H1 (cell line): ENCODE results near the gene PRIMA1. TPM values are rescaled to one million over a fixed set of nuclear protein-coding genes. Genes with fewer than 3 reads are reported as not detected.

Experiments used
- CTCF ChIA-PET: fragments of 300-600 bp; sonication (Branson Sonifier 250); formaldehyde crosslinking; loops from one replicate; lab custom pipeline; 2021; ENCODE audit not compliant: partially characterized antibody; lab: Charles Lee
- POLR2A ChIA-PET: fragments of 300-600 bp; sonication (Branson Sonifier 250); formaldehyde crosslinking; loops from one replicate; lab custom pipeline; 2021; ENCODE audit warnings: inconsistent platforms; ENCODE audit not compliant: partially characterized antibody; lab: Charles Lee
- DNase-seq, 2 experiments: peaks; one replicate each; pipeline versions ENCODE4 v3.0.0 to v3.0.0-alpha.2; 2010 to 2022; ENCODE audit warnings: low spot score in 2 of 2, low read depth in 1 of 2, mixed read lengths in 1 of 2
- FAIRE-seq: peaks from 2 replicates; lab custom pipeline; 2011; peaks lifted over from hg19 to GRCh38; lab: Jason Lieb, UNC
- H2AFZ ChIP-seq: 2 replicates; pipeline ENCODE4 v1.8.1; 2012; ENCODE audit warnings: low read length, inconsistent platforms
- H2AK5ac ChIP-seq: 2 replicates; pipeline ENCODE4 v1.6.1; 2013; ENCODE audit warnings: low read depth, low read length
- H2BK120ac ChIP-seq: replicated peaks from 2 replicates; pipeline ENCODE3; 2013; ENCODE audit warnings: low read depth, low read length, inconsistent platforms
- H2BK12ac ChIP-seq: 2 replicates; pipeline ENCODE4 v1.6.1; 2013; ENCODE audit warnings: low read depth, low read length
- H2BK15ac ChIP-seq: 2 replicates; pipeline ENCODE4 v1.6.1; 2013; ENCODE audit warnings: low read length
- H2BK20ac ChIP-seq: 2 replicates; pipeline ENCODE4 v1.6.1; 2013; ENCODE audit warnings: low read length
- H2BK5ac ChIP-seq: 2 replicates; pipeline ENCODE4 v1.6.1; 2013; ENCODE audit warnings: low read depth, low read length
- H3K14ac ChIP-seq: 2 replicates; pipeline ENCODE4 v1.6.1; 2013; ENCODE audit warnings: inconsistent platforms; ENCODE audit not compliant: insufficient read length
- H3K18ac ChIP-seq: 2 replicates; pipeline ENCODE4 v1.6.1; 2013; ENCODE audit warnings: low read length; ENCODE audit errors: extremely low read depth
- H3K23ac ChIP-seq: 2 replicates; pipeline ENCODE4 v1.6.1; 2013; ENCODE audit warnings: inconsistent platforms; ENCODE audit not compliant: insufficient read length
- H3K23me2 ChIP-seq: 2 replicates; pipeline ENCODE4 v1.6.1; 2013; ENCODE audit warnings: low read depth, low read length
- H3K27ac ChIP-seq: 2 replicates; pipeline ENCODE4 v1.6.1; 2011; ENCODE audit warnings: low read depth, low read length, inconsistent platforms
- H3K27me3 ChIP-seq, 4 experiments: replicated peaks in 1 of 4; 1 replicate in 1 of 4; 2 replicates in 3 of 4; pipeline versions ENCODE4 v1.6.1 to v1.8.1; 2011 to 2013; ENCODE audit warnings: low read length in 3 of 4, mild to moderate bottlenecking in 3 of 4, inconsistent platforms in 2 of 4, mixed read lengths in 2 of 4, moderate library complexity in 1 of 4; ENCODE audit not compliant: control insufficient read depth in 3 of 4, insufficient read depth in 3 of 4; ENCODE audit errors: extremely low read depth in 1 of 4
- H3K36me3 ChIP-seq, 4 experiments: 2 replicates each; pipeline versions ENCODE4 v1.6.1 to v1.8.1; 2011 to 2013; ENCODE audit warnings: mild to moderate bottlenecking in 4 of 4, low read length in 3 of 4, moderate library complexity in 2 of 4, control low read depth in 1 of 4, inconsistent platforms in 1 of 4; ENCODE audit not compliant: insufficient read depth in 4 of 4, control insufficient read depth in 2 of 4
- H3K4ac ChIP-seq: replicated peaks from 2 replicates; pipeline ENCODE3; 2013; ENCODE audit warnings: low read length, low read depth, mixed read lengths, inconsistent platforms; ENCODE audit not compliant: insufficient read length
- H3K4me1 ChIP-seq, 4 experiments: replicated peaks in 1 of 4; 1 replicate in 1 of 4; 2 replicates in 3 of 4; pipeline versions ENCODE4 v1.6.1 to v1.8.1; 2011 to 2013; ENCODE audit warnings: low read length in 3 of 4, inconsistent platforms in 2 of 4, mixed read lengths in 1 of 4; ENCODE audit not compliant: insufficient read depth in 4 of 4, control insufficient read depth in 3 of 4
- H3K4me2 ChIP-seq, 2 experiments: 2 replicates each; pipeline versions ENCODE4 v1.6.1 to v1.8.1; 2011 to 2013; ENCODE audit warnings: low read depth in 2 of 2, low read length in 2 of 2, control low read depth in 1 of 2, inconsistent platforms in 1 of 2, mild to moderate bottlenecking in 1 of 2; ENCODE audit not compliant: insufficient read depth in 1 of 2
- H3K4me3 ChIP-seq, 4 experiments: fragments of 200-600, 300-600 bp in 1 of 4; sonication (generic), shearing (Covaris generic), sonication (Bioruptor Twin) in 1 of 4; 2 replicates each; pipeline versions ENCODE4 v1.5.1 to v1.8.1; 2011 to 2016; ENCODE audit warnings: low read length in 4 of 4, low read depth in 3 of 4, control low read depth in 2 of 4, inconsistent platforms in 2 of 4, mild to moderate bottlenecking in 2 of 4, mixed read lengths in 1 of 4, moderate library complexity in 1 of 4; ENCODE audit not compliant: insufficient read depth in 2 of 4; ENCODE audit errors: extremely low read depth in 1 of 4
- H3K56ac ChIP-seq: replicated peaks from 2 replicates; pipeline ENCODE3; 2013; ENCODE audit warnings: low read depth, mild to moderate bottlenecking, mixed read lengths, low read length, inconsistent platforms; ENCODE audit not compliant: insufficient read length
- H3K79me1 ChIP-seq: 2 replicates; pipeline ENCODE4 v1.6.1; 2013; ENCODE audit warnings: low read depth, low read length, control low read depth
- H3K79me2 ChIP-seq, 2 experiments: 2 replicates each; pipeline versions ENCODE4 v1.6.1 to v1.8.1; 2012 to 2013; ENCODE audit warnings: low read length in 2 of 2, mild to moderate bottlenecking in 2 of 2, inconsistent platforms in 1 of 2; ENCODE audit not compliant: insufficient read depth in 2 of 2, control insufficient read depth in 1 of 2
- H3K9ac ChIP-seq, 4 experiments: replicated peaks in 1 of 4; 1 replicate in 1 of 4; 2 replicates in 3 of 4; pipeline versions ENCODE4 v1.6.1 to v1.8.1; 2011 to 2013; ENCODE audit warnings: low read depth in 3 of 4, low read length in 3 of 4, control low read depth in 2 of 4, mild to moderate bottlenecking in 2 of 4, moderate library complexity in 2 of 4, inconsistent platforms in 1 of 4; ENCODE audit errors: extremely low read depth in 1 of 4
- H3K9me3 ChIP-seq, 2 experiments: 2 replicates each; pipeline versions ENCODE4 v1.6.1 to v1.8.1; 2012 to 2013; ENCODE audit warnings: mild to moderate bottlenecking in 2 of 2, moderate library complexity in 2 of 2, control low read depth in 1 of 2, inconsistent platforms in 1 of 2, low read depth in 1 of 2, low read length in 1 of 2, mixed read lengths in 1 of 2; ENCODE audit not compliant: insufficient read depth in 2 of 2
- H4K20me1 ChIP-seq, 2 experiments: replicated peaks in 1 of 2; 2 replicates each; pipeline versions ENCODE3 to v1.8.1; 2011 to 2013; ENCODE audit warnings: inconsistent platforms in 2 of 2, low read length in 2 of 2, mild to moderate bottlenecking in 1 of 2; ENCODE audit not compliant: insufficient read depth in 2 of 2, control insufficient read depth in 1 of 2
- H4K5ac ChIP-seq: 2 replicates; pipeline ENCODE4 v1.6.1; 2013; ENCODE audit warnings: low read length, low read depth, mixed read lengths, inconsistent platforms; ENCODE audit not compliant: insufficient read length
- H4K8ac ChIP-seq: 2 replicates; pipeline ENCODE4 v1.8.0; 2013; ENCODE audit warnings: mild to moderate bottlenecking, moderate library complexity, low read length, inconsistent platforms; ENCODE audit not compliant: insufficient read depth; ENCODE audit errors: extremely low read depth
- H4K91ac ChIP-seq: replicated peaks from 2 replicates; pipeline ENCODE3; 2013; ENCODE audit warnings: low read length, mixed read lengths, inconsistent platforms; ENCODE audit not compliant: insufficient read length
- ATF2 ChIP-seq: IDR thresholded peaks from 2 replicates; pipeline ENCODE4 v1.6.1; 2012; ENCODE audit warnings: low read length, inconsistent platforms
- CBX8 ChIP-seq: fragments of 300-800, 300-1000 bp; sonication (generic); IDR thresholded peaks from 2 replicates; pipeline ENCODE4 v1.7.1; 2016; ENCODE audit warnings: low read depth, low read length, borderline replicate concordance
- CHD2 ChIP-seq: IDR thresholded peaks from 2 replicates; pipeline ENCODE4 v1.6.1; 2012; ENCODE audit warnings: low read length, improper control_type of control experiment
- EZH2 ChIP-seq: fragments of 200-600 bp; sonication (generic); IDR thresholded peaks from 2 replicates; pipeline ENCODE4 v1.7.1; 2012; ENCODE audit warnings: low read depth, mild to moderate bottlenecking, moderate library complexity, low read length, inconsistent platforms; ENCODE audit not compliant: severe bottlenecking
- KDM4A ChIP-seq: IDR thresholded peaks from one replicate; pipeline ENCODE4 v1.7.1; 2012; ENCODE audit warnings: low read depth, mild to moderate bottlenecking, moderate library complexity, low read length, inconsistent platforms; ENCODE audit not compliant: severe bottlenecking
- MAFK ChIP-seq: IDR thresholded peaks from 2 replicates; pipeline ENCODE4 v1.6.1; 2012; ENCODE audit warnings: low read depth, mild to moderate bottlenecking, improper control_type of control experiment, low read length
- NRF1 ChIP-seq: IDR thresholded peaks from 2 replicates; pipeline ENCODE4 v1.6.1; 2011; ENCODE audit warnings: mild to moderate bottlenecking, low read depth, low read length, improper control_type of control experiment
- POLR2AphosphoS5 ChIP-seq: IDR thresholded peaks from 2 replicates; pipeline ENCODE4 v1.6.1; 2011; ENCODE audit warnings: low read depth, low read length
- RAD21 ChIP-seq, 2 experiments: IDR thresholded peaks in 1 of 2; conservative IDR thresholded peaks in 1 of 2; 2 replicates each; pipeline ENCODE4 v1.6.1; 2011; ENCODE audit warnings: low read depth in 2 of 2, low read length in 2 of 2, improper control_type of control experiment in 1 of 2, inconsistent platforms in 1 of 2, mild to moderate bottlenecking in 1 of 2, moderate library complexity in 1 of 2
- TAF7 ChIP-seq: optimal IDR thresholded peaks from 2 replicates; pipeline ENCODE3; 2011; ENCODE audit warnings: low read depth, mild to moderate bottlenecking, inconsistent platforms, low read length, moderate library complexity, borderline replicate concordance
- TBP ChIP-seq: IDR thresholded peaks from 2 replicates; pipeline ENCODE4 v1.6.1; 2011; ENCODE audit warnings: low read depth, low read length, improper control_type of control experiment
- WGBS, 2 experiments: shearing (Covaris generic) in 1 of 2; methylation state at CpG; one replicate each; pipeline versions ENCODE4 v1.1.6 to v1.1.7; 2013 to 2015; ENCODE audit warnings: low lambda C conversion rate in 2 of 2, mixed read lengths in 2 of 2, inconsistent platforms in 1 of 2, low coverage in 1 of 2, missing lambda C conversion rate in 1 of 2; ENCODE audit not compliant: insufficient replicate concordance in 2 of 2, insufficient coverage in 1 of 2, insufficient read length in 1 of 2; ENCODE audit errors: extremely low coverage in 1 of 2, missing lambda C conversion rate in 1 of 2; 5-methylcytosine and 5-hydroxymethylcytosine counted together
- polyA plus RNA-seq, 7 experiments: library from polyadenylated mRNA; depleted of rRNA in 3 of 7; stranded (reverse) in 5 of 7; unstranded in 2 of 7; fragments of >200 nt in 5 of 7; fragments of 200-250 nt in 2 of 7; gene quantifications; 1 replicate in 5 of 7; 2 replicates in 1 of 7; 4 replicates in 1 of 7; pipeline versions ENCODE4 v1.2.1 to v1.2.3, GENCODE V29; 2011 to 2013; ENCODE audit warnings: missing spikeins in 2 of 7, mixed read lengths in 2 of 7
- total RNA-seq: library from RNA; stranded (reverse); fragmentation: NEBNext Ultra II Directional; extraction: Animal tissue kit (Norgen Biotek cat#: 25700); gene quantifications from 2 replicates; pipeline ENCODE4 v1.2.1, GENCODE V29; 2021
- TF ChIP-seq, protein P1 (sequence below): IDR thresholded peaks from 2 replicates; pipeline ENCODE4 v1.6.1; 2011; ENCODE audit warnings: low read depth, mild to moderate bottlenecking, low read length; ENCODE audit not compliant: insufficient read depth

Gene PRIMA1
- total and polyA plus RNA-seq, 2 of the 8 experiments (the other 6 are each of a cell fraction or from before 2014, with no cell fraction given), result 2.8 to 4.5 TPM

- Histone ChIP-seq H2BK15ac (no peak overlapping the region), H4K91ac (no peak overlapping the region), H2BK12ac (no peak overlapping the region), H3K9me3 (no peaks in the 10 kb centered on the region), H2AFZ (no peak overlapping the region), H3K27ac (no peak overlapping the region), H2BK120ac (no peak overlapping the region), H3K79me2 (no peaks in the 10 kb centered on the region), H3K9ac (no peak overlapping the region), H4K5ac (no peak overlapping the region), H3K27me3 (no peaks in the 10 kb centered on the region), H3K79me1 (no peaks in the 10 kb centered on the region), H4K8ac (no peak overlapping the region), H3K36me3 (no peaks in the 10 kb centered on the region), H4K20me1 (no peaks in the 10 kb centered on the region), H3K4ac (no peak overlapping the region), H3K4me1 (no peaks in the 10 kb centered on the region), H3K4me2 (no peak overlapping the region), H3K4me3 (no peak overlapping the region), H3K18ac (no peak overlapping the region), H3K23ac (no peak overlapping the region), H3K23me2 (no peaks in the 10 kb centered on the region), H2BK5ac (no peak overlapping the region), H3K56ac (no peak overlapping the region), H2AK5ac (no peak overlapping the region), H3K14ac (no peak overlapping the region), H2BK20ac (no peak overlapping the region)
- FAIRE-seq (no peak), DNase-seq (no peak)
- POLR2A ChIA-PET, result no interaction called here
- WGBS, 2 experiments, result 88% methylated on average over 6 of the region's 6 CpGs; no CpG with 5 or more reads in 1 of the 2 experiments
- CTCF ChIA-PET, result interaction anchor here (0.8 to 2.0 kb wide), 6 partner anchors 10 to 202 kb away, joined by 3 to 4 read pairs (median 3); no protein-coding TSS in a partner anchor
- TF ChIP-seq CHD2 (no peak), MAFK (no peak), POLR2AphosphoS5 (no peak), TAF7 (peak; percentile 18), EZH2 (no peak), ATF2 (no peak), TBP (no peak), KDM4A (no peak), RAD21 (IDR thresholded peaks at IDR 0.05 in 1 of 2, conservative IDR thresholded peaks at IDR 0.05 in 1 of 2; ENCODE audit: low read depth in 2 of 2, low read length in 2 of 2) (peak; percentile 25 to 48; a peak in 3 of 4 replicates), CBX8 (no peak), NRF1 (no peak)
- TF ChIP-seq, protein P1, sequence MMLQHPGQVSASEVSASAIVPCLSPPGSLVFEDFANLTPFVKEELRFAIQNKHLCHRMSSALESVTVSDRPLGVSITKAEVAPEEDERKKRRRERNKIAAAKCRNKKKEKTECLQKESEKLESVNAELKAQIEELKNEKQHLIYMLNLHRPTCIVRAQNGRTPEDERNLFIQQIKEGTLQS, result no peak
These were observed 85.3 kb downstream of the PRIMA1 start for GRCh38 chr14:93702946-93703345.
